LNCAP (cell line): ENCODE measurements around the gene SHISA8.

ENCODE experiments used
- TF ChIP-seq, protein P1 (sequence below): fragments of 450-650 bp; IDR thresholded peaks from 2 replicates; pipeline ENCODE4 v1.5.1; 2017; ENCODE audit warnings: mild to moderate bottlenecking

SHISA8 gene

DNA sequence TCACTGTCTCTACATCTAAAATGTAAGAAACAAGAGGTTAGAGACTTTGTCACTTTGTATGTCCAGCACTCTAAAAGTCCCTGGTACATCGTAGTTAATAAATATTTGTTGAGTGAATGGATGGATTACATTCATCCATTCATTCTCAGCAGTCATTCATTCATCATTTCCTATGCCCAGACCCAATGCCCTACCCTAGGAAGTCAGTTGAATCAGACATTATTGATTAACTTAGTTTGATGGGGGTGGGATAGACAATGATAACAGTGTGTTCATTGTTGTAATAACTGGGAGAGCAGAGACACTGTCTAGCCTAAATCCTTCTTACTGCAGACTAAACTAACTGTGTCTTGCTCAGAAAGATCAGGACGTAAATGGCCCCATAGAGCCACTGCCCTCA lies 33.3 kb upstream of the SHISA8 start:
- TF ChIP-seq, protein P1, sequence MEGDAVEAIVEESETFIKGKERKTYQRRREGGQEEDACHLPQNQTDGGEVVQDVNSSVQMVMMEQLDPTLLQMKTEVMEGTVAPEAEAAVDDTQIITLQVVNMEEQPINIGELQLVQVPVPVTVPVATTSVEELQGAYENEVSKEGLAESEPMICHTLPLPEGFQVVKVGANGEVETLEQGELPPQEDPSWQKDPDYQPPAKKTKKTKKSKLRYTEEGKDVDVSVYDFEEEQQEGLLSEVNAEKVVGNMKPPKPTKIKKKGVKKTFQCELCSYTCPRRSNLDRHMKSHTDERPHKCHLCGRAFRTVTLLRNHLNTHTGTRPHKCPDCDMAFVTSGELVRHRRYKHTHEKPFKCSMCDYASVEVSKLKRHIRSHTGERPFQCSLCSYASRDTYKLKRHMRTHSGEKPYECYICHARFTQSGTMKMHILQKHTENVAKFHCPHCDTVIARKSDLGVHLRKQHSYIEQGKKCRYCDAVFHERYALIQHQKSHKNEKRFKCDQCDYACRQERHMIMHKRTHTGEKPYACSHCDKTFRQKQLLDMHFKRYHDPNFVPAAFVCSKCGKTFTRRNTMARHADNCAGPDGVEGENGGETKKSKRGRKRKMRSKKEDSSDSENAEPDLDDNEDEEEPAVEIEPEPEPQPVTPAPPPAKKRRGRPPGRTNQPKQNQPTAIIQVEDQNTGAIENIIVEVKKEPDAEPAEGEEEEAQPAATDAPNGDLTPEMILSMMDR, result no peak

DNA sequence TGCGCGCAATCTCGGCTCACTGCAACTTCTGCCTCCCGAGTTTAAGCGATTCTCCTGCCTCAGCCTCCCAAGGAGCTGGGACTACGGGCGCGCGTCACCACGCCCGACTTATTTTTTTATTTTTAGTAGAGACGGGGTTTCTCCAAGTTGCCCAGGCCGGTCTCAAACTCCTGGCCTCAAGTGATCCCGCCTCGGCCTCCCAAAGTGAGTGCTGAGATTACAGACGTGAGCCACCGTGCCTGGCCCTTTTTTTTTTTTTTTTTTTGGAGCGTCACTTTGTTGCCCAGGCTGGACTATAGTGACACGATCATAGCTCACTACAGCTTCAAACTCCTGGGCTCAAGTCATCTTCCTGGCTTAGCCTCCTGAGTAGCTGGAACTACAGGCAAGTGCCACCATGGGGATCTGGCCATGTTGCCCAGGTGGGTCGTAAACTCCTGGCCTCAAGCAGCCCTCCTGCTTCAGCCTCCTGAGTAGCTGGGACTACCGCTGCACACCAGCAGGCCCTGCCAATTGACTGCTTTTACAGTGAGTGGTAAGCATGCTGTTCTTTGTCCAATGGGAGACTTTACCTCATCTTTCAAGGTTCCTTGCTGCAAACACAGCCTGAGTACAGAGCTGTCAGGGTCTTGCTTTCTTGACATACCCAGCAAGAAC lies 32.7 kb upstream of the SHISA8 start:
- TF ChIP-seq, protein P1, result no peak

DNA sequence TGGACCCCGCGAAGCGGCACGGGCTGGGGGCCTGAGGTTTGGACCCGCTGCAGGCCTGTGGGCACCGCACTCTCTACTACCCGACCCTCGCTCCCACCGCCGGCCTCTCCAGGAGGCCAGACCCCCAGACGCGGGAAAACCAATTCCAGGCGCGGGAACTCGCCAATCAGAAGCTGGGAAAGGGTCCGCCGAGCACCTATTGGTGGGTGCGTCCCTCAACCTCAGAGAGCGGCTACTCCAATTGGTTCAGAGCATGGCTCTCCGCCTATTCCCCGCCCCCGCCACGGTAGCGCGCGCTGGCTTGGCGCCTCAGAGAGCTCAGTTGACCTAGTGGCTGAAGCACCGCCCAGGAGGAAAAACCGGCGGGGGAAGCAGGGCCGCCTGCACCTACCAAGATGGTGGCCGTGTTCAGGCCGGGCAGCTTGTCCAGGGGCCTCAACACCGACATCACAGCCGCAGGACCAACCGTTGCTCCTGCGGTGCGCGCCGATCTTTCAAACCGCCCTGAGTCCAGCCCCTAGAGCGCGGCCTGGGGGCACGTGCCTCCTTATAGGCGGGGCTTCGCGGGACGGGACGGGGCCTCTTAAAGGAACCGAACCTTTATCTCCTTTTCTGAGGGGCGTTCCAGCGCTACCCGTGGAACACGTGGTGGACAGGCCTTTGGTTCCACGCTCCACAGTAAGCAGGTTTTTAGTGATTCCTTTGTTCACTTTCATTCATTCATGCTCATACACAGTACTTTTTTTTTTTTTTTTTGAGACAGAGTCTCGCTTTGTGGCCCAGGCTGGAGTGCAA lies 32.0 kb upstream of the SHISA8 start, which contains the start of gene CENPM:
Gene CENPM (minus strand): TSS at position 524 of the 795 bp plus-strand sequence. CDS start 76 bp downstream, at position 448.
- TF ChIP-seq, protein P1, result no peak

DNA sequence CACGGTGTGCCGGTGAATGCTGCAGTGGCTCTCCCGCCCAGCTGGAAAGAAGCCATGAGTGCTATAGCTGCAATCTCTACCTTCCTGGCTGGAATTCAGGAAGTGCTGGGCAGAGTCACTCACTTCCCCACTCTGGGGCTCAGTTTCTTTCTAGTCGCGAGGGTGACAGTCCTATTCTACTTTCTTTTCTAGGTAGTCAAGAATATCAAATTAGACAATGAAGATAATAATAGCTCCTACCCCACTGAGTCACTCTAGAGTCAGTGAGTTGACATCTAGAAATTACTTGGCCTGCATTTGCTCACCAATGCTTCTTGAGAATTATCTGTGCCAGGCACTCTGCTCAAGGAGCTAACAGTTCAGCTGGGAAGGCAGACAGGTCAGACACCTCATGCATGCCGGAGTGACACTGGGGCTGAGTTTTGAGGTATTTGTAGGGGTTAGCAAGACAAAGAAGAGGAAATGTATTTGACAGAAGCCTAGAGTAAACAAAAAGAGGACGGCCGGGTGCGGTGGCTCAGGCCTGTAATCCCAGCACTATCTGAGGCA lies 28.9 kb upstream of the SHISA8 start:
- TF ChIP-seq, protein P1, result no peak

DNA sequence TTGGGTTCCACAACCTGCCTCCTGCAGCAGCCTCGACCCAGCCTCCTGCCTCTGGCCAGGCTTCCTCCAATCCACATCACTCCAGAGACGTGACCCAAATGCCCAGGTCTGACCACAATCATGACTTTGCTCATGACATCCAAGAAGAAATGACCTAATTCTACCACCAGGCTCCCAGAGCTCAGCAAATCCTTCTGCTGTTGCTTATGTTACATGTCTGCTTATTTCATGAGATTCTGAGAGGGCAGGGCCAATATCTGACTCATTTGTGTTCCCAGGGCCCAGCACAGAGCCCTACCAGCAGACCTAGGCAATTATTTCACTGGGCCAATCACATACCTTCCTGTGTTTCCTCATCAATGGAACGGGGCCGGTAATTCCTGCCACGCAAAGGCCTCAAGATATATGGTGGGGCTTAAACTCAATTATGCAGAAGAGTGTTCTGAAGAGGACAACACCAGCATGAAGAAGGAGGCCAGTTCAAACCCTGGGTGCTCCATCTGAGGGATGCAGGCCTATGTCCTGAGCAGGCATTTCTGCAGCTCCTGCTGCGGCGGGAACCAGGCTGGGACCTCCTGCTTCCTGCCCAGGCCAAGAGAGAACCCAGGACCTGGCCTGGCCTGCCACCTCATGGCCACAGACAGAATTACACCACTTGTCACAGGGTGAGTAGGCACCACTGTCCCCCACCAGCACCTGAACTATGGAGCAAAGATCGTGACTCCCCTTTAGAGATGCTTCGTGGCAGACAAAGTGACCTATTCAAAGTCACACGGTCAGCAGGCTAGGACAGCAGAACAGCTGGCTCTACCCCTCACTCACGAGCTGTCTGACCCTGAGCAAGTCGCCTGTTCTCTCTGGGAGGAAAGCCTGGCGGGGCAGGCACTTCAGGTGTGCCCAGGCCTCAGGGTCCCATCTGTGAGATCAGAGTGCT lies 26.2 kb upstream of the SHISA8 start:
- TF ChIP-seq, protein P1, result peak; percentile 89

DNA sequence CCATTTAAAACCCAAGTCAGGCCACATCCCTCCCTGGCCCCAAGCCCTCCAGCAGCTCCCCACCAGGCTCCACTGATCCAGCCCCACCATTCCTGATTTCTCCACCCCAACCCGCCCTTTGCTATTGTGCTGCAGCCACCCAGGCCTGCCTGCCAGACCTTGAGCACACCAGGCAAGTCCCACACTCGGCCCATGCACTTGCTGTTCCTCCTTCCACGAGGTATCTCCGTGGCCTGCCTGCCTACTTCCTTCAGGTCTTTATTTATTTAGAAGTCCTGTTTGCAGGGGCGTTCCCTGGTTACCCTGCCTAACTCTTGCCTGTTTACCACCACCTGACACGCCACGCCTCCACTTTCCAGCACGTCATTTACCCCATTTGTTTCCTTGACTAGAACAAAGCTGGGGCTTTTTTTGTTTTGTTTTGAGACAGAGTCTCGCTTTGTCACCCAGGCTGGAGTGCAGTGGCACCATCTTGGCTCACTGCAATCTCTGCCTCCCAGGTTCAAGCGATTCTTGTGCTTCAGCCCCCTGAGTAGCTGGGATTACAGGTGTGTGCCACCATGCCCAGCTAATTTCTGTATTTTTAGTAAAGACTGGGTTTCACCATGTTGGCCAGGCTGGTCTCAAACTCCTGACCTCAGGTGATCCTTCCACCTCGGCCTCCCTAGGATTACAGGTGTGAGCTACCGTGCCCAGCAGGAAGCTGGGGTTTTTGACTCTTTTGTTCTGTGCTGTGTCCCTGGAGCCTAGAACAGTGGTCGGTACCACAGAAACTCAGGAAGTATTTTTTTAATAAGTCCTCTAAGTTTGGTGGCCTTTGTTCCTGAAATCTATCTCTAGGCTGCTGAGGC lies 25.3 kb upstream of the SHISA8 start:
- TF ChIP-seq, protein P1, result no peak
